ENCODE results near the gene FAM219A.
A peak's percentile ranks its signal among the peaks of the same experiment; 100 is the strongest.

- no peak for TF ChIP-seq CTCF (IDR thresholded peaks at IDR 0.05)
- TF ChIP-seq KAT7 (CRISPR knock-in tag; IDR thresholded peaks at IDR 0.05; ENCODE audit: borderline replicate concordance), result no peak
- TF ChIP-seq MYBL2 (CRISPR knock-in tag; IDR thresholded peaks at IDR 0.05), result peak; percentile 56; the same call in 1 of the 2 replicates
- no peak for TF ChIP-seq SP1 (CRISPR knock-in tag; conservative IDR thresholded peaks at IDR 0.05)
- TF ChIP-seq FOXK1 (CRISPR knock-in tag; IDR thresholded peaks at IDR 0.05), result no peak
- TF ChIP-seq E2F5 (CRISPR knock-in tag; IDR thresholded peaks at IDR 0.05), result no peak
- no peak for TF ChIP-seq ATF3 (CRISPR knock-in tag; conservative IDR thresholded peaks at IDR 0.05)
These were observed 35.7 kb upstream of the FAM219A start for GRCh38 chr9:34493972-34494535.
